Astrocyte of the spinal cord (primary cell): Measurements from ENCODE around the gene SETBP1.

Source experiments
- DNase-seq: peaks from one replicate; pipeline ENCODE4 v3.0.0; 2011; ENCODE audit warnings: low read depth, low spot score
- H3K4me3 ChIP-seq: 2 replicates; pipeline ENCODE4 v1.5.1; 2011; ENCODE audit warnings: low read depth, mild to moderate bottlenecking, low read length, moderate library complexity
- CTCF ChIP-seq: IDR thresholded peaks from 2 replicates; pipeline ENCODE4 v1.5.1; 2012; ENCODE audit warnings: low read depth, mild to moderate bottlenecking, low read length, inconsistent platforms
- in situ Hi-C: cut with HindIII; loops from 2 replicates; pipeline ENCODE4 v1.10.0; 2017; ENCODE audit warnings: low sequenced_read_pairs

Gene SETBP1

GRCh38 chr18:44979748-44980147 is 299.1 kb downstream of the SETBP1 start:
- in situ Hi-C loops: no loop called here
- no peak overlapping the region for H3K4me3 ChIP-seq
- TF ChIP-seq CTCF: no peak
- DNase-seq: no peak

- no peak for TF ChIP-seq CTCF
- no peak overlapping the region for H3K4me3 ChIP-seq
- in situ Hi-C loops: no loop called here
- DNase-seq: no peak
Observed at GRCh38 chr18:44981121-44981520, 300.4 kb downstream of the SETBP1 start.

- H3K4me3 ChIP-seq: no peak overlapping the region
- in situ Hi-C loops: no loop called here
- no peak for DNase-seq
- TF ChIP-seq CTCF: no peak
Observed at GRCh38 chr18:44986933-44987332, 306.2 kb downstream of the SETBP1 start.

- H3K4me3 ChIP-seq: no peak overlapping the region
- in situ Hi-C loops: no loop called here
- DNase-seq: no peak
- no peak for TF ChIP-seq CTCF
Observed at GRCh38 chr18:44987371-44987770, 306.7 kb downstream of the SETBP1 start.

GRCh38 chr18:44988821-44989587 is 308.3 kb downstream of the SETBP1 start:
- no peak overlapping the region for H3K4me3 ChIP-seq
- DNase-seq: no peak
- in situ Hi-C loops: no loop called here
- TF ChIP-seq CTCF: no peak

- no peak for DNase-seq
- H3K4me3 ChIP-seq: no peak overlapping the region
- in situ Hi-C loops: no loop called here
- TF ChIP-seq CTCF: no peak
Observed at GRCh38 chr18:44996261-44996660, 315.6 kb downstream of the SETBP1 start.

GRCh38 chr18:44997174-44997573 is 316.5 kb downstream of the SETBP1 start:
- in situ Hi-C loops: no loop called here
- H3K4me3 ChIP-seq: no peak overlapping the region
- no peak for DNase-seq
- no peak for TF ChIP-seq CTCF
